ENCODE data around the gene VSIR. TPM values are rescaled to one million over a fixed set of nuclear protein-coding genes. Genes with fewer than 3 reads are reported as not detected.

Gene VSIR
- polyA plus RNA-seq (2012; ENCODE audit: insufficient read length, low read depth): not detected

GRCh38 chr10:71773221-71773971 lies at the start of gene VSIR:
TSS of gene VSIR (minus strand) at chr10:71773520. CDS start at chr10:71773439, 81 bp downstream.
- TF ChIP-seq POLR2AphosphoS5 (IDR thresholded peaks at IDR 0.05; ENCODE audit: low read depth, low read length) (no peak), SIN3A (IDR thresholded peaks at IDR 0.05; ENCODE audit: borderline replicate concordance, insufficient read depth, low read length) (no peak), TAF1 (IDR thresholded peaks at IDR 0.05; ENCODE audit: borderline replicate concordance, insufficient read depth, low read length) (no peak), REST (IDR thresholded peaks at IDR 0.05; ENCODE audit: insufficient read depth in 1 of 2, low read depth in 2 of 2, low read length in 2 of 2) (no peak), FOXP2 (optimal IDR thresholded peaks at IDR 0.05; ENCODE audit: borderline replicate concordance, extremely low read depth, extremely low read length, insufficient read depth) (no peak)

DNA sequence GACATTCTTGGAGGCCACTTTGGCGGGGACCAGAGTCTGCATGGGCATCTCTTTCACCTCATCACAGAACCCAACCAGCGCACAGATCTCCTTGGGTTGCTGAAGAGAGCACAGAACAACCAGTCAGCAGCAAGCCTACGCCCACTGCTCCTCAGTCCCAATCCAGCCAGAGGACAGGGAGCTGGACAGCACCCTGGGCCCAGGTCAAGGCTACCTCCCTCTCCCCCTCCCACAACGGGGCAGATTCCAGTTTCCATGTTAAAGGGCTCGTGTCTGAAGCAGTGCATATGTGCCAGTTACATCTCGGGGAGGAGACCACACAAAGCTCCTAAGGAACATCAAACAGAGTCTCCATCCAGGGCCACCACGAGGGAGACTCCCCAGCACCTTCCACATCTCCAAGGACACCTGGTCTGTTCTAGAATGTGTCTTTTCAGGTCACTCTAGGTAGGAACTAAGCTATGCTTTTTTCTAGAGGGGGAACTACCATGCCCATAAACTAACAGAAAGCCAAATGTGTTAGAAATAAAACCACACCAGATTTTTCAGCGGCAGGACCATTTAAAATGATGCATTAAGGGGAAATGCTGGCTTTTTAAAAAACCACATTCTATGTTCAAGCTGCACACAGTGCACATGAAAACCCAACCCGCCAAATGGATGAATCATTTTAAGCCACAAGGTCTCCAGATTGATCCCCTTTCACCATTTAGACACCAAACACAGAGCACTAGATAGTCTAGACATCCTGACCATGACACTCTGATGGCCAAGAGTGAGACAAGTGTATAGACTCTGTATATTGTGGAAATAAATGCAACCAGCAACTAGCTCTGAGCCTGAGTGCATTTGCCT lies 48.8 kb upstream of the VSIR start:
- TF ChIP-seq REST (IDR thresholded peaks at IDR 0.05; ENCODE audit: insufficient read depth in 1 of 2, low read depth in 2 of 2, low read length in 2 of 2) (no peak), SIN3A (IDR thresholded peaks at IDR 0.05; ENCODE audit: borderline replicate concordance, insufficient read depth, low read length) (no peak), TAF1 (IDR thresholded peaks at IDR 0.05; ENCODE audit: borderline replicate concordance, insufficient read depth, low read length) (no peak), FOXP2 (optimal IDR thresholded peaks at IDR 0.05; ENCODE audit: borderline replicate concordance, extremely low read depth, extremely low read length, insufficient read depth) (no peak), POLR2AphosphoS5 (IDR thresholded peaks at IDR 0.05; ENCODE audit: low read depth, low read length) (no peak)

- TF ChIP-seq SIN3A (IDR thresholded peaks at IDR 0.05; ENCODE audit: borderline replicate concordance, insufficient read depth, low read length): no peak
- TF ChIP-seq REST (IDR thresholded peaks at IDR 0.05; ENCODE audit: insufficient read depth in 1 of 2, low read depth in 2 of 2, low read length in 2 of 2): no peak
- TF ChIP-seq FOXP2 (optimal IDR thresholded peaks at IDR 0.05; ENCODE audit: borderline replicate concordance, extremely low read depth, extremely low read length, insufficient read depth): no peak
- TF ChIP-seq TAF1 (IDR thresholded peaks at IDR 0.05; ENCODE audit: borderline replicate concordance, insufficient read depth, low read length): no peak
- TF ChIP-seq POLR2AphosphoS5 (IDR thresholded peaks at IDR 0.05; ENCODE audit: low read depth, low read length): no peak
These were observed 47.6 kb upstream of the VSIR start for GRCh38 chr10:71820966-71821365.

GRCh38 chr10:71819985-71820384 lies 46.7 kb upstream of the VSIR start:
- TF ChIP-seq REST (IDR thresholded peaks at IDR 0.05; ENCODE audit: insufficient read depth in 1 of 2, low read depth in 2 of 2, low read length in 2 of 2): no peak
- TF ChIP-seq TAF1 (IDR thresholded peaks at IDR 0.05; ENCODE audit: borderline replicate concordance, insufficient read depth, low read length): no peak
- no peak for TF ChIP-seq SIN3A (IDR thresholded peaks at IDR 0.05; ENCODE audit: borderline replicate concordance, insufficient read depth, low read length)
- no peak for TF ChIP-seq POLR2AphosphoS5 (IDR thresholded peaks at IDR 0.05; ENCODE audit: low read depth, low read length)
- TF ChIP-seq FOXP2 (optimal IDR thresholded peaks at IDR 0.05; ENCODE audit: borderline replicate concordance, extremely low read depth, extremely low read length, insufficient read depth): no peak

Measured in PFSK-1 (cell line).